HG02943 (cell line): ENCODE data around the gene MAN2B2.
"Not testable (repeated sequence)": the region's sequence is repeated elsewhere in the genome, so short reads cannot be mapped to it uniquely, and the experiment has no call there.

Source experiments
- ATAC-seq: cut with Tn5 transposase; IDR thresholded peaks from one replicate; pipeline ENCODE4 v1.9.1; 2021; ENCODE audit warnings: mild to moderate bottlenecking, low read depth, moderate library complexity; ENCODE audit not compliant: unreplicated experiment

MAN2B2 gene

GRCh38 chr4:6613676-6614651 is 39.0 kb downstream of the MAN2B2 start:
- no peak for ATAC-seq

- no peak for ATAC-seq
Measured at GRCh38 chr4:6614701-6615230, 39.8 kb downstream of the MAN2B2 start.

DNA sequence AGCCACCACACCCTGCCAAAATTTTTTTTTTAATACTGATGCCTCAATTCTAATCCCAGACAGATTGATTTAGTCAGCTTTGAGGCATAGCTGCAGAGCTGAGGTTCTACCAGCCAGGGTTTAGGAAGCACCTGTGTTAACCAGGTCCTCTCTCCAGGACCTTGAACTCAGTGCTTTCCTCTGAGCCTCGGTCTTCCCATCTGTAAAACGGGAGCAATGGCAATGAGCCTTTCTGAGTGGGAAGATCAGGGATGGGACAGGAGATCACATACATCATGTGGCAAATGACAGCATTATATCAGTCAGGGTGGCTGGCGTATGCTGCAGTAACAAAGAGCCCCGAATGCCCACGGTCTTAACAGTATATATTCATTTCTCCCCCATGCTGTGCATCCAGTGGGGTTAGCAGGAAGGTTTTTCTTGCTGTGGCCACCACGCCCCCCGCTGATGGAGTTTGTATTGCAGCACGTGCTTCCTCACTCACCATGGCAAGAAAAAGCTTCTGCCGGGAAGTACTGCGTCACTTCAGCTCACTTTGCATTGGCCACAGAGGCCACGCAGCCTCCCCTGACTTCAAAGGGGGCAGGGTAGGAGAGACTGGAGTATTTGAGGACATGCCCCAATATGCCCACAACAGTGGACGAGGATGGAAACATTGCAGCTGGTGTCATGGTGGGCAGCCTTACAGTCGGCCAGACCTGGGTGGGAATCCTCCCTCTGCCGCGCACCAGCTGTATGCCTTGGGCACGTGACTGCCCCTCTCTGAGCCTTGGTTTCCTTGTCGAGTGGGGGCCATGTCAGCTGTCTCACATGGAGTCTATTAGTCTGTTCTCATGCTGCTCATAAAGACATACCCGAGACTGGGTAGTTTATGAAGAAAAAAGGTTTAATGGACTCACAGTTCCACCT is 41.4 kb downstream of the MAN2B2 start:
- ATAC-seq = no peak

DNA sequence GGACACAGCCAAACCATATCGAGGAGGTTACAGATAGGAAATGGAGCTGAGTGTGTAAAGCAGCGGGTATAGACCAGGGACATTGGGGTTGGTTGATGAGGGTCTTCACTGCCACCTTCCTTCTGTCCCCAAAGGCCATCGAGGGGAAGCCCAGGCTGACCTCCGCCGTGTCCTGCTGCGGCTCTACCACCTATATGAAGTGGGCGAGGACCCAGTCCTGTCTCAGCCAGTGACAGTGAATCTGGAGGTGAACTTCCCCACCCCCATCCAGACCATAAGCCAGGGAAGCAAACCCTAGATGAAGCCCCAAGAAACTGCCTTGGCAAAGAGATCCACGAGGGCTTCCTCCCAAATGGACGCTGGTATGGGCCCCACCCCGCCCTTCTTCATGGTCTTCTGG is 42.3 kb downstream of the MAN2B2 start:
- no peak for ATAC-seq

- no peak for ATAC-seq
Measured at GRCh38 chr4:6618386-6619115, 43.6 kb downstream of the MAN2B2 start.

- ATAC-seq = no peak
Measured at GRCh38 chr4:6619116-6619465, 44.1 kb downstream of the MAN2B2 start.

DNA sequence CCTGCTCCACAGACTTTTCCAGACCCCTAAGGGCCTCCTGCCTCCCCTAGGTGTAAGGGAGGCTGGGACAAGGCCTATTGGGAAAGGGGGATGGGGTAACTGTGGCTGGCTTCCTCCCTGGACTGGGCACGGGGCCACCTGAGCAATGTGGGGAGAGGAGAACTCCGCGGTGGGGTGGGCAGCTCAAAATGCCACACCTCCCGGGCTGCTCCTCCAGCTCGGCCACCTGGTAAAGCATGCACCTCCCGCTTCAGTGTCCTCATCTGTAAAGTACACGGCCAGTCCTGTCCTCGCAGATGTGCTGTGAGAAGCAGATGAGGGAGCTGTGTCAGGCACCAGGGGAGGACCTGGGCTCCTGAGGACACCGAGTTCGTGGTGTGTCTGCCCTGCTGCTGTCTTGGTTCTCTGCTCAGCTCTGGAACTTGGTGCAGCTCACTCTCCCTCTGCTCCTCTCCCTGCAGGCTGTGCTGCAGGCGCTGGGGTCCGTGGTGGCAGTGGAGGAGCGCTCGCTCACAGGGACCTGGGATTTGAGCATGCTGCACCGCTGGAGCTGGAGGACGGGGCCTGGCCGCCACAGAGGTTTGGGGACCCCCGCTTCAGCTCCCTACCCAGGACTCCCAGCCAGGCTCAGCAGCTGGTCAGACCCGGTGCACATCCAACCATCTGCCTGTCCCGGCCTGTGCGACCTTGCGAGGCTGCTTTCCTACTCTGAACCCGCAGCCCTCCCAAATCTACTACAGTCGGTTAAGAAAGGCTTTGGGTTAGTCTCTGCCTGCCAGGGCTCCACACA is 44.7 kb downstream of the MAN2B2 start:
- ATAC-seq = no peak

DNA sequence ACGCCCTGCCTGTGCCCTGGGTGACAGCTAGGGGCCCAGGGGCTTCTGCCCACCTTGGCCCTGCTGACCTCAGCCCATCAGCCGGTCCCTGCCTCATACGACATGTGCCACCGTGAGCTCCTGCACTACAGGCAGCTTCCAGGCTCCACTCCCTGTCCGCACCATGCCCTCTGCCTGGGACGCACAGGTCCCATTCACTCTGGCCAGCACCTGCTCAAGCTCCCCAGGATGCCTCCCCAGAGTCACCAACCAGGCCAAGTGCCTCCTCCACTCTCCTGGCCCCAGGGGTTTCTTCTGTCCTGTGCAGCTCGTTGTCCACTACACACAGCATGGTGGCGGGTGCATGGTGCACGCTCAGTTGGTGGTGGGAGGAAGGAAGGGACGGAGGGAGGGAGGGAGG is 45.3 kb downstream of the MAN2B2 start:
- no peak for ATAC-seq

- ATAC-seq = no peak
Measured at GRCh38 chr4:6620891-6621555, 46.0 kb downstream of the MAN2B2 start.

DNA sequence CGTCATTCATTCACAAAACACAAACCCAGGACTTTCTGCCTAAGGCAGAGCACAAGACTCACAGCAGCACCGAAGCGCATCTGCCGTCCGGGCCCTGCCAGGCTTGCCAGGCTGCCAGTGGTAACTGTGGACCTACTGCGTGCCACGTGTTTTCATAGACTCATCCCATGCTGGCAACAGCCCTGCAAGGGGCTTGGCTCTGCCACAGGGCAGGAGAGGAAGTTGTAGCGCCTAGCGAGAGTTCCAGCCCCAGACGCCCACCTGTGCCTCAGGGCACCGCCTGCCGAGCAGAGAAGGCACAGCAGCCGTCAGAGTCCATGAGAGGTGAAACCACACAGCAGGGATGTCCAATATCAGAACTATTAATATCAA is 46.6 kb downstream of the MAN2B2 start:
- ATAC-seq = no peak

DNA sequence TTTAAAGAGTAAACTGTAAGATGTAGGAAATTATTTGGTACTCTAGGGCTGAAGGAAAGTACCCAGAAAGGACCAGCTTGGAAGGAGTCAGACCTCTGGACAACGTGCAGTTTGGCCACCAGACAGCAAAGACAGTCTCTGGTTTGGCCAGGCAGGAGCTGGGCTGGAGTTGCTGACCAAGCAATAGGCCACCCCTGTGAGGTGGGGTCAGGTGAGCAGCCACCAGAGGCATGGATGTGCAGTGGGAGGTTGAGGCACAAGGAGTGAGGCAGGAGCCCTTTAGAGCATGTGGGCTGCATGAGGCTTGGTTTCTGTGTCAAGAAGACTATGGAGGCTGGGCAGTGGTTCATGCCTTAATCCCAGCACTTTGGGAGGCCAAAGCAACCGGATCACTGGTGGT is 47.8 kb downstream of the MAN2B2 start:
- ATAC-seq = no peak

DNA sequence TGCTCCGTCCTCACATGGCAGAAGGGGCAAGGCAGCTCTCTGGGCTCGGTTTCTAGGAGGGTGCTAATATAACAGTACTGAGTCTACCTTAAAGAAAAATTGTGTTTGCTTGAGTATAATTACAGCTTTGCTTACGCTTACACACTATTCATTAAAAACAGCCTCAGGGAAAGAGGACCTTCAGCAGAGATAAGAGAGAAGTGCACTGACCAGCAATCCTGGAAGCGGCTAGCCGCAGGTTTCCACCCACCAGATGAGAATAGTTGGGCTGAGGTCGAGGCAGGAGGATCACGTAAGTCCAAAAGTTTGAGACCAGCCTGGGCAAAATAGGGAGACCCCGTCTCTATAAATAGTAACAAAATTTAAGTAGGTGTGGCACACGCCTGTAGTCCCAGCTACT is 50.3 kb downstream of the MAN2B2 start:
- no peak for ATAC-seq

GRCh38 chr4:6626066-6626465 is 51.1 kb downstream of the MAN2B2 start:
- no peak for ATAC-seq

DNA sequence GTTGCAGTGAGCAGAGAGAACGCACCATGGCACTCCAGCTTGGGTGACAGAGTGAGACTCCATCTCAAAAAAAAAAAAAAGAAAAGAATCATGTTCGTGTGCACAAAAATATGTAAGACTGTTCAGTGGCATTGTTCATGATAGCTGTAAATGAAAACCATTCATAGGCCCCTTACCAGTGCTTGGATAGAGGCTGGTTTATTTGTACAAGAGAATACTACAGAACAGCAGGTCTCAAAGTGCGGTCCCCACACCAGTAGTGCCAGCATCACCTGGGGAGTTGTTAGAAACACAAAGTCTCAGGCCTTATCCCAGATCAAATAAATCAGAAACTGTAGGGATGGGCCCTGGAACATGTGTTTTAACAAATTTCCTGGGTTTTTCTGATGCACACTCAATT is 52.8 kb downstream of the MAN2B2 start:
- ATAC-seq = no peak

DNA sequence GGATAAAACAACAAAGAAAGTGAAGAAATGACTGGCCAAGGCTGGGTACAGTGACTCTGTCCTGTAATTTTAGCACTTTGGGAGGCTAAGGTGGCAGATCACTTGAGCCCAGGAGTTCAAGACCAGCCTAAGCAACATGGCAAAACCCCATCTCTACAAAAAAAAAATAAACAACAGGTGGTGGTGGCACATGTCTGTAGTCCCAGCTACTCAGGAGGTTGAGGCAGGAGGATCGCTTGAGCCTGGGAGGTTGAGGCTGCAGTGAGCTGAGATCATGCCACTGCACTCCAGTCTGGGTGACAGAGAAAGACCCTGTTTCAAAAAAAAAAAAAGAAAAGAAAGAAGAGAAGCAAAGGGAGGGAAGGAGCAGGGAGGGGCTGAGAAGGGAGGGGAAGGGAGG is 53.5 kb downstream of the MAN2B2 start:
- ATAC-seq = not testable (repeated sequence)

DNA sequence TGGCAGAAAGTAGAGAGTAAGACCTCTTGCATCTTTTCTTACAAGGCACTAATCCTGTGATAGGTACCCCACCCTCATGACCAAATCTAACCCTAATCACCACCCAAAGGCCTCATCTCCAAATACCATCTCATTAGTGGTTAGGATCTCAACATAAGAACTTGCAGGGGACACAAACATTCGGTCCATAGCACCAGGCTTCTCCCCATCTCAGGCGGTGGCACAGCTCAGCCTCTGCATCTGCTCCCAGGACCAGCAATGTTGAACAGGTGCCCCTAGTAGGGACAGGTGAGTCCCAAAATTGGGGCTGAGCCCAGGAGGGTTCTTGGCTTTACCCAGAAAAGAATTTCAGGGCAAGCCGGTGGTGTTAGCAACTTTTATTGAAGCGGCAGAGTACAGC is 57.1 kb downstream of the MAN2B2 start:
- no peak for ATAC-seq

DNA sequence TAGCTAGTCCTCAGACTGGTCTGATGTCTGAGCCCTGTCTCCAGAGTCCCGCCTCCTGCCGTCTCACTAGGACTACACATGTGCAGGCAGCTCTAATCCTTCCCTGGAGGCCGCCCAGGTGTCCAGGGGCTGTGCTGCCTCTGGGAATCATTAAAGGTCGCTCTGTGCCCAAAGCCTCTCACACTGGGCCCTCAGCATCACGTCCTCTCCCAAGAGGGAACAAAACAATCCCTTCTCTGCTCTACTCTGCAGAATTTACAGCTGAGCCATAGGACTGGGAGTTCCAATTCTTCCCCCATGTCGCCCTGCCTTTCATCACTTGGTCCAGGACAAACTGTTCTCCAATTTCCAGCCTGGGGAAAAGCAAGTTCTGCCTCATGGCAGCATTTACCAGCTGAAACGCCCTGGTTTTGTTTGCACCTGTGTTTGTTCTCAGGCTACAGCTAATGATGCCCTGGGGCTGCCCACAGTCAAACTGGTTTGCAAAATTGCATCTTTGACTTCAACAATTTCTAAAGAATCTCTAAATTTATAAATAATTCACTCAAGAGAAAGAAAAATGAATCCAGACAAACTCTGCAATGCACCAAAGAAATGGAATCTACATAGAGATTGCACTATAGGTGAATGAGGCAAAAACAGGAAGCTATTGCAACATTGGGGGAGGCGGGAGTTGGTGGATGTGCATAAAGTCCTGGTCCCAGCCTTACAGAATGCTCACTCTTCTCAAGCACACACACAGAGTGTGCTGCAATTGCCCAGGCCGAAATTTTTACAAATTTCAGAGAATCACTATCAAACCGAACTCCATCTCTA is 58.3 kb downstream of the MAN2B2 start:
- ATAC-seq = no peak

GRCh38 chr4:6634746-6635145 is 59.8 kb downstream of the MAN2B2 start:
- no peak for ATAC-seq
